Keratinocyte (primary cell): Measurements from ENCODE around the gene GYPB.
"Not testable (repeated sequence)": the region's sequence is repeated elsewhere in the genome, so short reads cannot be mapped to it uniquely, and the experiment has no call there.

Source experiments
- EZH2 ChIP-seq: IDR thresholded peaks from one replicate; pipeline ENCODE4 v1.6.1; 2012; ENCODE audit warnings: inconsistent platforms, mild to moderate bottlenecking, low read length, moderate library complexity
- TF ChIP-seq, protein P1 (sequence below), 3 experiments: IDR thresholded peaks in 1 of 3; conservative IDR thresholded peaks in 1 of 3; optimal IDR thresholded peaks in 1 of 3; 2 replicates in 2 of 3; 3 replicates in 1 of 3; pipeline versions ENCODE3 to v1.5.1; 2011; ENCODE audit warnings: low read length in 3 of 3, mild to moderate bottlenecking in 3 of 3, moderate library complexity in 2 of 3, control low read depth in 1 of 3, inconsistent platforms in 1 of 3; ENCODE audit not compliant: insufficient read depth in 2 of 3; ENCODE audit errors: extremely low read depth in 1 of 3

DNA sequence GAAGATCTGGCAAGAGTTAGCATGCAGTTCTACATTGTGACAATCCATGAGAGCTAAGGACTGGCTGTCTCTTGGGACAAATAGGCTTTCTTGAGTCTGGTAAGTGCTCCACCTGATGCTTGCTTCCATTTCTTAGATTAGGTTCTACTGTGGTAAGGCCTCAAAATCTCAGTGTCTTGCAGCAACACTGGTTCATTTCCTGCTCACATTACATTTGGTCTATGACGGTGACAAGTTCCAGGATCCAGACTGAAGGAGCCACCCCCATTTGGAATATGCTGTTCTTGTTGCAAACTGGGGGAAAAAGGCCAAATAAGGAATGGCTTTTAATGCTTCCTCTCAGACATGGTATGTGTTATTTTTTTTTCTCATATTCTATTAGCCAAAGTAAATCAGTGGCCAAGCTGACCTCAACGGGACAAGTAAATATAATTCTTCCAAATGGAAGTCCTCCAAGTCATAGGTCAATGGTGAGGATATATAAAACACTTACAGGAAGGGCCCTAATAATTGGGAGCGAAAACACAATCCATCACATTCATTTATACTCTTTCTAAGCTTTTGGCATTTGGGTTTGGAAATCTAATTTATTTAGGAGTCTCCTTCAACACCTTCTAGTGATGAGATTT is 3.7 kb upstream of the GYPB start:
- TF ChIP-seq, protein P1, sequence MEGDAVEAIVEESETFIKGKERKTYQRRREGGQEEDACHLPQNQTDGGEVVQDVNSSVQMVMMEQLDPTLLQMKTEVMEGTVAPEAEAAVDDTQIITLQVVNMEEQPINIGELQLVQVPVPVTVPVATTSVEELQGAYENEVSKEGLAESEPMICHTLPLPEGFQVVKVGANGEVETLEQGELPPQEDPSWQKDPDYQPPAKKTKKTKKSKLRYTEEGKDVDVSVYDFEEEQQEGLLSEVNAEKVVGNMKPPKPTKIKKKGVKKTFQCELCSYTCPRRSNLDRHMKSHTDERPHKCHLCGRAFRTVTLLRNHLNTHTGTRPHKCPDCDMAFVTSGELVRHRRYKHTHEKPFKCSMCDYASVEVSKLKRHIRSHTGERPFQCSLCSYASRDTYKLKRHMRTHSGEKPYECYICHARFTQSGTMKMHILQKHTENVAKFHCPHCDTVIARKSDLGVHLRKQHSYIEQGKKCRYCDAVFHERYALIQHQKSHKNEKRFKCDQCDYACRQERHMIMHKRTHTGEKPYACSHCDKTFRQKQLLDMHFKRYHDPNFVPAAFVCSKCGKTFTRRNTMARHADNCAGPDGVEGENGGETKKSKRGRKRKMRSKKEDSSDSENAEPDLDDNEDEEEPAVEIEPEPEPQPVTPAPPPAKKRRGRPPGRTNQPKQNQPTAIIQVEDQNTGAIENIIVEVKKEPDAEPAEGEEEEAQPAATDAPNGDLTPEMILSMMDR (optimal IDR thresholded peaks at IDR 0.05 in 1 of 3, IDR thresholded peaks at IDR 0.05 in 1 of 3, conservative IDR thresholded peaks at IDR 0.05 in 1 of 3; ENCODE audit: extremely low read depth in 1 of 3, insufficient read depth in 2 of 3, low read length in 3 of 3) = not testable (repeated sequence)
- not testable (repeated sequence) for TF ChIP-seq EZH2
